ENCODE data around the gene RAB35.

The RAB35 gene

DNA sequence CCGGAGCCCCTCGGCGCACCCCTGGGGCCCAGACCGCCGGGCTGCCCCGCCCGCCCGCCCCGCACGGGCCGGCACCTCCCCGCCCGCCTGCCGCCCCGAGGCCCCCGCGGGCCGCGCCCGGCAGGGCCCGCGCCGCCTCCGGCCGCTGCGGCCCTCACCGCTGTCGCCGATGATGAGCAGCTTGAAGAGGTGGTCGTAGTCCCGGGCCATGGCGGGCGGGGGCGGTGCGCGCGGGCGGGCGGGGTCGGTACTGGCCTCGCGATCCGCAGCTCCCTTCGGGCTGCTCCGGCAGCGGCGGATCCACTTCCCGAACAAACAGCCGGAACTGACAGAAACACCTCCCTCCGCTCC, at the start of gene RAB35:
RAB35 (minus strand) TSS at position 313 of the 351 bp plus-strand sequence; CDS start at position 210, 103 bp downstream.
- no peak for DNase-seq (ENCODE audit: low read depth)

GRCh38 chr12:120164293-120164692, 47.7 kb upstream of the RAB35 start:
- no peak for DNase-seq (ENCODE audit: low read depth)

DNA sequence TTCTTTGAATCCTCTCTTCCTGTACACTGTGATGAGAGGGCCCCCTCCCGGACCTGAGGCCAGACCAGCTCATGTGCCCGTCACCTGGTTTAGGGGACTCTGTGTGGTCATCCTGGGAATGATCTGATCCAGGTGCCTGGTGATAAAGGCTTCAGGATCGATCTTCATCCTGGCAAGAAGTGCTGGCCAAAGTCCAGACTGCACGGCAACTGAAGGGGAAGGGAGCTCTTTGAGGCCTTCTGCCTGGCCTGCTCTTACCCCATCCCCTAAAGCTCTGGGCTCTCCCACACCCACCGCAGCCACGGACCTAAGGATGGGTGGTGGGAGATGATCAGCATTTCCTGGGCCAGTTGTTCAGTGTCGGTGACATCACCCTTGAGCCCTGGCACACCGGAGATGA, 46.2 kb upstream of the RAB35 start:
- no peak for DNase-seq (ENCODE audit: low read depth)

GRCh38 chr12:120161852-120162251, 45.3 kb upstream of the RAB35 start:
- DNase-seq (ENCODE audit: low read depth), result no peak

DNA sequence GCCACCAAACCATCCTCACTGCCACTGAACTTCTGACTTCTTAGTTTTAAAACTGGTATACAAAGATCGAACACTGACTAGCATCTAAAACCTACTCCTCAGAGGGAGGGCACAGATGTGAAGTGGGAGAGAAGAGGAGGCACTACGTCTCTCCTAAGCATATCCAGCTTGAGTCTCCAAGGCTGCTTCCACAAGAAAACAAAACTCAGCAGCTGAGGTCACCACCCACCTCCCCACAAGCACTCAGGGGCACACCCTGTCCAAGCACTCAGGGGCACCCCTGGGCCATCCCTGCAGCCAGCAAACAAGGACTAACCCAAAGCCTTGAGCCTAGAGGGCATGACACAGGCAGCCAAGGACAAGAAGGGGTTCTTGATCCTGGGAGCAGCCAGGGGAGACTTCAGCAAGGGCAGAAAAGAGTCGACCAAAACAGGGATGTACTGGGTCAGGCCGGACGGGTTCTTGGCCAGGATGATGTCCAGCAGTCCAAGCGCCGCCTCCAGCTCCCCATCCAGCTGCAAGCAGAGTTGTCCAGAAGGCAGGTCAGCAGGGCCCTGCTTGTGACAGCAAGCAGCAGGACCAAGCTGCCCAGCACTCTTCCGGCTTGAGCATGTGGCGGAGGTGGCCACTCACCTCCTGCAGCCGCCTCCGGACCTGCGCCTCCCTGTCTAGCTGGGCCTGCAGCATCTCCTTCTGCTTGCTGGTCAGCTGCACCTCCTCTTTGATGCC, 43.1 kb upstream of the RAB35 start:
- DNase-seq (ENCODE audit: low read depth), result no peak

- DNase-seq (ENCODE audit: low read depth), result no peak
Observed at GRCh38 chr12:120158351-120158750, 41.8 kb upstream of the RAB35 start.

DNA sequence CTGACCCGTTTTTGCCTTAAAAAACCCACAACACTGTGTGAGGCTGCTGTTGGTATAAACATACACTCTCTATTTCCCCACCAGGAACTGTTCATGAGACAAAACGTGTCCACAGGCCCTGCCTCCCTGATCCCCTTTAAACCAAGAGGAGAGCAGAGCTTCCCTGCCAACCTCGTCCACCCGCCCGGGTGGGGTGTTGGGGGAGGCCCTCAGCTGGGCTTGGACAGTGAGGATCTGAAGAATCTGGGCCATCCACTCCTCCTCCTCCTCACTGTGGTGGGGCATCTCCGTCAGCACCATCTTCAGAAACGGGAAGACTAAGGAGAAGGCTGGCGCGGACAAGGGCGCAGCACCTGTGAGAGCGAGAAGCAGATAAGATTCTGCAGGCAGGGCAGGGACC, 41.1 kb upstream of the RAB35 start:
- DNase-seq (ENCODE audit: low read depth), result no peak

DNA sequence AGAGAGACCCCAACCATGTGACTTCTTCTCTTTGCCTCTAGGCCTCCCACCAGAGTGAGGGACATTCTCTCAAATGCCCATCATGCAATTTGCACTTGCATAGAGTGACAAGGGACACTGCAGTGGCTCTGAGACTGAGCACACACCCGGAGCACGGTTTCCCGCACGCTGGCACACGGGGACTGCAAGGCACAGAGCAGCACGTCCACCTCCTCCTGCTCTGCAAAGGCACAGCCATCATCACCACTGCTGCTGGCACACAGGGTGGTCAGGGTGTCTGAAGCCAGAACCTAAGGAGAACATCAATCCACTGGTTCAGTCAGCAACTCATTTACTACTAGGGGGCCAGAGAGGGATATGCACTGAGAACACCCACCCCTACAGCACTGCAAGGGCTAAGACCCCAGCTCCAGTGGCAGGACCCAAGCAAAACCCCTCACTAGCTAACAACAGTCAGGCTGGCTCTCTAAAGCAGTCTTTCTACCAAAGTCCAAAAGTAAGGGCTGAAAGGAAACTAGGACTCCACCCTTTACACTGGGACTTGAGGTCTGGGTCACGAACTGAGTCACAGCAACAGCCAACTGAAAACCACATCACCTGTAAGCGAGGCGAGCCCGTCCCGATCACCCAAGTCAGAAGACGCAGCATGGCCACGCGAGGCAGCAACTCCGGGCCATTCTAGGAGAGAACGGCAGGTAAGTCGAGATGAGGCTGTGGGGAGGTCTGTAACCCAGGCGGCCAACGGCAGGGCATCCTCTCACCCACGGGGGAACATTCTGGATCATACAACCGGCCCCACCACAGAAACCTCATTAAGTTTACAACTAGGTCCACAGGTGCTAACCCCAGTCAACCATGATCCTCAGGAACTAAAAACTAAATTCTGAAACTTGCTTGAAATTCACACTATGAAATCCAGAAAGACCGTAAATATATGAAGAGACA, 40.0 kb upstream of the RAB35 start:
- no peak for DNase-seq (ENCODE audit: low read depth)

GRCh38 chr12:120155072-120155471, 38.5 kb upstream of the RAB35 start:
- DNase-seq (ENCODE audit: low read depth), result no peak

GRCh38 chr12:120150919-120151525, 34.5 kb upstream of the RAB35 start:
- DNase-seq (ENCODE audit: low read depth), result no peak

- no peak for DNase-seq (ENCODE audit: low read depth)
Observed at GRCh38 chr12:120148011-120148410, 31.5 kb upstream of the RAB35 start.

GRCh38 chr12:120145164-120145563, 28.6 kb upstream of the RAB35 start:
- DNase-seq (ENCODE audit: low read depth), result no peak

- no peak for DNase-seq (ENCODE audit: low read depth)
Observed at GRCh38 chr12:120144215-120144614, 27.7 kb upstream of the RAB35 start.

GRCh38 chr12:120142231-120142877, 25.8 kb upstream of the RAB35 start:
- no peak for DNase-seq (ENCODE audit: low read depth)

- no peak for DNase-seq (ENCODE audit: low read depth)
Observed at GRCh38 chr12:120141336-120141735, 24.8 kb upstream of the RAB35 start.

GRCh38 chr12:120140603-120141002, 24.1 kb upstream of the RAB35 start:
- no peak for DNase-seq (ENCODE audit: low read depth)

- no peak for DNase-seq (ENCODE audit: low read depth)
Observed at GRCh38 chr12:120139958-120140357, 23.4 kb upstream of the RAB35 start.

DNA sequence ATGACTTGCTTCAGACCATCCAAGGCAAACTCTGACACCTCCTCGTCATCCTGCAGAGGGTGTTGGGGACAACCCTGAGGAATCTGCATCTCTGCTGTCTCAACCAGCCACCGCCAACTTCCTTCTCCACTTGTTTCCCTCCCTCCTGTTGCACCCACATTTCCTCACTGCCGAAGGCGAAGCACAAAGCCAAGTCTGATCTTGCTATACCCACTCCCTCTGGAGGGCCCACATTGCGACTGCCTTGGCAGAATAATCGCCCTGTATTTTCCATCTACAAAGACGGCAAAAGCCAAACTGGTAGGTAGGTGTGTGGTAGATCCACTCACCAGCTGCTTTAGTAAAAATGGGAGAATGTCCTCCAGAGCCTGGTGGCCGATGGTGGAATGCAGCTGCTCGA, 21.8 kb upstream of the RAB35 start:
- DNase-seq (ENCODE audit: low read depth), result no peak

GRCh38 chr12:120137833-120138232, 21.3 kb upstream of the RAB35 start:
- DNase-seq (ENCODE audit: low read depth), result no peak

GRCh38 chr12:120136093-120136770, 19.7 kb upstream of the RAB35 start:
- no peak for DNase-seq (ENCODE audit: low read depth)

DNA sequence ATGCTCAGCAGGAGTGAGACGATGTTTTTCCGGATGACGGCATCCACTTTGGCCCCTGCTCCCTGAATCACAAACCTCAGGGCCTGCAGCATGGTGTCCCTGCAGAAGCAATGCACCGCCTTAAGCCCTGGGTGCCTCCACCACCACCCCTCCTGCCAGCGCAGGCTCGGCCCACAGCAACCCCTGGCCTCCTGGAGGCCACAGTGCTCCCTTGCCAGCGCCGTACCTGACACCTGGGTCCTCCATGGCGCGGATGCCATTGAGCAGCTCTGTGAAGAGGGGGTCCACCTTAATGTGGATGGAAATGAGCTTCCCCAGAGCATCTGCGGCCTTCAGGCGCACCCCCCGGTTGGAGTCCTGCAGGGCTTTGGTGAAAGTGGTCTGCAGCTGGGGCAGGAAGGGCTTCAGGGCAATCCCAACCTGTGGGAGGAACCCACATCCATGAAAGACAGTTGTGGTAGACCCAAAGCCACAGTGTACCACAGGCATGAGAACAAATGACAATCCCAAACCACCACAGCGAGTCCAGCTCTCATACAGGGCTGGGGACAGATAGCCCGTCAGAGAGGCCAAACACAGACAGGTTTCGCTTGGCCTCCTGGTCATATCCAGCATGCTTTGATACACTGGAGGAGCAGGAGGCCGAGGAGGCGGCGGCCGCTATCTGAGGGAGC, 17.9 kb upstream of the RAB35 start:
- no peak for DNase-seq (ENCODE audit: low read depth)

Measured in stimulated activated CD8-positive, alpha-beta memory T cell treated with anti-CD3 and anti-CD28 coated beads, Interleukin-15, amount 100 ng/mL, for 1 hour (primary cell).